SHP77 treated with DMSO at 0.1 percent for 48 hours (cell line): Measurements from ENCODE around the gene SPATA2L.

Experiments
- DNase-seq: peaks from one replicate; lab custom pipeline; 2025; lab: John Stamatoyannopoulos, UW

Gene SPATA2L

DNA sequence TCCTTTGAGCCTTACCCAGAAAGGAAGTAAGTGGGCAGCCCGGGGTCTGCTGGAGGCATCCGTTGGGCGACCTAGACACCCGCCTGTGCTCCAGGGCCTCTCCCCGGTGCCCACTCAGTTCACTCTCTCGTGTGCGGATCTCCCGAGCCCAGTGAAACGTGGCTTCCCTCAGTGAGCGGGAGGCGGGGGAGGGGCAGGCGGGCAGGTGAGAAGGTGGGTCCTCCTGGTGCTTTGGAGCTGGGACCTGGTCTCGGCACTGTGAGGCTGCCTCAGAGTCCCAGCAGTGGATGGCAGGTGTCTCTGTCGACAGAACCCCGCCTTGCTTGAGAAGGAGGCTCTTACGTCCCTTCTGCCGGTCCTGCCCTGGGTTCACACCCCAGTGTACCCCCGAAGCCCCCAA lies 27.8 kb upstream of the SPATA2L start:
- no peak for DNase-seq

DNA sequence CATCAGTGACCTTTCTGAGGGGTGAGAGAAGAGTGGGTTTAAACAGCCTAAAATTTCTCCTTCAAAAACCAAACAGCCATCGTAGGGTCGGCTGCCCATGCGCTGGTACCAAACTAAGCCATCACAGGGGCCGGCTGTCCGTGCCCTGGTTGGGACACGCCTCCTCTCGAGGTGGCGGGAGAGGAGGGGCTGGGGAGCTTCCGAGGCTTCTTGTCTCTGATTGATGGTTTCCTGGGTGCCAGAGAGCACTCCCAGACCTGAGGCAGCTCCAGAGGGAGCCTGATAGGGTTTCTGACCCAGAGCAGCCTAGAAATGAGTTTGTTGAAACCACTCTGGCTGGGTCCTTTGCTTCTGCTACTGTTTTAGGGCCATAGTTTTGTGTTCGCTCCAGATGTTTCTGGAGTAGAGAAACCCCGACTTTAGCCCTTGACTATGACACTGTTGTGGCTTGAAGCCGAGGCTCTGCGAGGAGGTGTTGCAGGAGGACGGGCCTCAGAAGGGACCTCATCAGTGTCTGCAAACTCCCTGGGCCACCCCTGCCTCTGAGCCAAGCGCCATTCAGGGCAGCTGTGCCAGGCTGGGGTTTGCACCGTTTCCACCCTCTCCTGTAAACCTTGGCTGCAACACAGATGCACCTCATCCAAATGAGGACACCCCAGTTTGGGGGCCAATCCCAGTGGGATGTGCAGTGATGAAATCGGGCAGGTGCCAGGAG lies 26.1 kb upstream of the SPATA2L start:
- no peak for DNase-seq

- DNase-seq: no peak
These were observed 22.1 kb upstream of the SPATA2L start for GRCh38 chr16:89723279-89724250.

- no peak for DNase-seq
These were observed 21.1 kb upstream of the SPATA2L start for GRCh38 chr16:89722392-89723278.

DNA sequence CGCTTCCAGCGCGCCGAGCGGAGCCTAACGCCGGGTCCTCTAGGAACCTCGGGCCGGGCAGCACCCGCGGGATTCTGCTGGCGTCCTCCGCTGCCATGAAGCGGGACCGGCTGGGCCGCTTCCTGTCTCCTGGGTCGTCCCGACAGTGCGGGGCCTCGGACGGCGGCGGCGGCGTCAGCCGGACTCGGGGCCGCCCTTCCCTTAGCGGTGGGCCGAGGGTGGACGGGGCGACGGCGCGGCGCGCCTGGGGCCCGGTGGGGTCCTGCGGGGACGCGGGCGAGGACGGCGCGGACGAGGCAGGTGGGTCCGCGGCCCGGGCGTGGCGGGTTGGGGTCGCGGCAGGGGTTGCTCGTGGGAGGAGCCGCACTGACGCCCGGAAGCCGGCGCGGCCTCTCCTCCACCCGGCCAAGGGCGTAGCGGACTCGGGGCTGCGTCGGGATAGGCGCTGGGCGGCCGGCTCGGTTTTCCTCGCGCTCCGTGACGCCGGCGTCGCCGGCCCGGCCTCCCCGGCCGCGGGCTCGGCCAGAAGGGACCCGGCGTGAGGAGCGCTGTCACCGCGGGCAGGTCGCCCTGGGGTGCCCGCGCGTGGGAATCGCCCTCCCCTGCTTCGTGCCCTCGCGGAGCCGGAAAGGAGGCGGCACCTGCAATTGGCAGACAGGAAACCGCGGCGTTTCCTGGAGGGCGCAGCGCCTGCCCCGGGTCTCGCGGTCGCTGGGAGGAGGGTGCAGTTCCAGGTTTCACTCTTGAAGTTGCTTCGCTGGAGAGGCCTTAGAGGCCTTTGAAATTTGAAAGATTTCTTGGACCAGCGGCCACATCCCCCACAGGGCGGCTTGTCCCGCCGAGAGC lies 20.3 kb upstream of the SPATA2L start:
- DNase-seq: no peak

- DNase-seq: peak; percentile 63
These were observed 19.5 kb upstream of the SPATA2L start, which contains the start of the genes VPS9D1 and ZNF276 for GRCh38 chr16:89720813-89721545. Gene VPS9D1, minus strand, starts transcription at chr16:89720898. Its CDS starts 37 bp downstream, at chr16:89720861. Gene ZNF276, plus strand, starts transcription at chr16:89721537. Its CDS starts 104 bp downstream, at chr16:89721641.

- peak; percentile 23 for DNase-seq
These were observed 19.0 kb upstream of the SPATA2L start for GRCh38 chr16:89720551-89720812.

DNA sequence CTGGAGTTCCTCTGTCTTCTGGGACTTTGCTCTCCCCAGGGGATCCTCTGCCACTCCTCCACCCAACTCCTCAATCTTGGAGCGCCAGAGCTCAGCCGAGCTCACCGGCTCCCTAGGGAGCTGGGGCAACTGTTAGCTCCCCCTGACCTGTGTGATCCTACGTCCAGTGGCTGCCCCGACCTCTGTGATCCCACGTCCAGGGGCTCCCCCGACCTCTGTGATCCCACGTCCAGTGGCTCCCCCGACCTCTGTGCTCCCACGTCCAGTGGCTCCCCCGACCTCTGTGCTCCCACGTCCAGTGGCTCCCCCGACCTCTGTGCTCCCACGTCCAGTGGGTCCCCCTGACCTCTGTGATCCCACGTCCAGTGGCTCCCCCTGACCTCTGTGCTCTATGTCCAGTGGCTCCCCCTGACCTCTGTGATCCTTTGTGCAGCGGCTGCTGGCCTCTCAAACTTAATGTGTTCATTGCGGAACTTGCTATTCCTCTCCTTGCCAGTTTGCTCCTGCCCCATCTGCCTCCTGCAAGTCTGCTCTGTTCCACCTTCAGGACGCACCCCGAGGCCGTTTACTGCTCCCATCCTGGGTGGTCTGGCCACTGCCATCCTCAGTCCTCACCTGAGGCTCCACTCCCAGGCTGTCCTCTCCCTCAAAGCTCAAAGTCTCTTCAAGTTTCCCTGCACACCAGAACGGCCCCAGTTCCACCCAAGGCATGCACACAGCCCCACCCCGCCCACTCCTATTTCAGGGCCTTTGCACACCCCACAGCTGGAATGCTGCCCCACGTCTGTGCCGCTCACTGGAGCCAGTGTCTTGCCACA lies 16.4 kb upstream of the SPATA2L start:
- DNase-seq: no peak

GRCh38 chr16:89716916-89717687 lies 15.6 kb upstream of the SPATA2L start:
- no peak for DNase-seq

GRCh38 chr16:89716493-89716892 lies 15.0 kb upstream of the SPATA2L start:
- DNase-seq: no peak

DNA sequence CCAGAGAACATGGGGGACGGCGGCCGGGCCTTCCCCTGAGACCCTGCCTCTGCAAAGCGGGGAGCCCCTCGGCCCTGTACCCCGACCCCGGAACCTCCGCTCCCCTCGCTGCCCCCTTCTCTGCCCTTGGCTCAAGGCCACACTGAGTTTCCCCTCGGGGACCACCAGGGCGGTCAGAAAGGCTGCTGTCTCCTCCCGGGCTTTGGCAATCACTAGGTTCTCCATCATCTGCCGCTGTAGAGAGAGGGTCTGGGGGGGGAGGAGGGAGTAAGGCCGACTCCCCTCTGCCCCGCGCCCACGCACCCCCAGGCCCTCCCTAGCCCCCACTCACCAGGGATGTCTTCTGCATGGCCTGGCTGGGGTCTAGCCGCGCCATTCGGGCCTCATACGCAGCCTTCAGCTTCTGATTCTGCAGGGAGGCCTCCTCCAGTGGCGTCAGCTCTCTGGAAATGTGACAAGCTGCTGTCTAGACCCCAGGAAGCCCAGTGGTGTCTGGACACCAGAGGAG lies 10.8 kb upstream of the SPATA2L start:
- peak; percentile 3 for DNase-seq

- peak; percentile 32 for DNase-seq
These were observed 10.2 kb upstream of the SPATA2L start for GRCh38 chr16:89711601-89712273.

DNA sequence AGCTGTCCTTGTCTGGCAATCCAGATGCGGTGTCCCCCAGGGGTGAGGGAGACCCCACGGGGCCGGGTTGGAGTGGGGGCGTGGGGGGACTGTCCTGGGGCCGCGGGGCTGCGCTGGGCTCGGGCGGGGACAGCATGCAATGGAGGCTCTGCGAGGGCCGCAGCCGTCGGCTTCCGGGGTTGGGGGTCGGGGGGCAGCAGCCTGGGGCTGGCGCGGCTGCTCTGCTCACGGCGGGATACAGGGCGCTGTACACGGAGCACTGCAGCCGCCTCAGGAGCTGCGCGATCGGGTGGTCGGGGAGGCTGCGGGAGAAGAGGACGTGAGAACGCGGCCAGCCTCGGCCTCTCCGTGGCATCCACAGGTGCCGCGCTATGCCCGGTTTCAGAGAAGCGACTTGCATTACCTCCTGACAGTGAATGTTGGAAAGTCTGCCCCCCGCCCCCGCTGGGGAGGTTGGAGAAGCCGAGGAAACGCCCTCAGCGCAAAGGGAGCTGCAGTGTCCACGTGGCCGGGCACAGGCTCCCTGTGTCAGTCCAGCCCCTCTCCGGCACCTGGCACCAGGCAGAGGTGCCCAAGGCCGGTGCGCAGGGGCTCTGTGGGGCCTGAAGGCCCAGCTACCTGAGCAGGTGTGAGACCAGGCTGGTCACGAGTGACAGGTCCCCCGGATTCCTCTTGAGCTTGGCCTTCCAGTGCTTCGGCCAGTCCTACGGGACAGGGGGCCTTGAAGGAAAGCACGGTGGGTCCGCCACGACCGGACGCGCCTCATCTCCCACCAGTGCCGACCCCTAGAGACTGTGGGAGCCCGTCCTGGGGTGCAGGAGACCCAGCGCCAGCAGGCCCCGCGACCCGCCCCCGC lies 9.4 kb upstream of the SPATA2L start:
- DNase-seq: no peak

DNA sequence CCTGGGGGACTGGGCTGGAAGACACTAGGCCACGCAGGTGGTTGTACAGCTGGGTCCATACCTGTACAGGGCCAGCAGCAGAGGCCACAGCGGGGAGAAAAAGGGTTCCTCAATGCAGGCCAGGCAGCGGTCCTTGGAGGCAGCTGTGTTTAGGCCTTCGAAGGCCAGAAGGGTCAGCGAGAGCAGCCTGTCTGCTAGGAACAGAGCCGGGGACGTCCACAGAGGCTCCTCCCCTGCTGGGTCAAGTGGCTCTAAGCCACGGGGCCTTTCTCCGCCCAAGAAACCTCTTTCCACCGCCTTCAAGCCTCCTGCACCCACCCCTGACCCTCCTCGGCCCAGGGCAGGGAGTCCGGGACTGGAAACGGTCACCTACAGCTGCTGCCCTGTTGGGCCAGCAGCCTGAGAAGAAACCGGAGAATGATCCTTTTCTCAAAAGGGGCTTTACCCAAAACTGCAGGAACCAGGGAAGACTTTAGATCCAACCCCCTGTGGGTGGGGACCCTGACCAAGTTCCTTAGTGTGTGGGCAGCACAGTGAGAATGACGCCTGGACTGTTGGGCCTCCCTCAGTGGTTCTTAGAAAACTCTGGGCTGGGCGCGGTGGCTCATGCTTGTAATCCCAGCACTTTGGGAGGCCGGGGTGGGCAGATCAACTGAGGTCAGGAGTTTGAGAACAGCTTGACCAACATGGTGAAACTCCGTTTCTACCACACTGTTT lies 8.4 kb upstream of the SPATA2L start:
- no peak for DNase-seq

DNA sequence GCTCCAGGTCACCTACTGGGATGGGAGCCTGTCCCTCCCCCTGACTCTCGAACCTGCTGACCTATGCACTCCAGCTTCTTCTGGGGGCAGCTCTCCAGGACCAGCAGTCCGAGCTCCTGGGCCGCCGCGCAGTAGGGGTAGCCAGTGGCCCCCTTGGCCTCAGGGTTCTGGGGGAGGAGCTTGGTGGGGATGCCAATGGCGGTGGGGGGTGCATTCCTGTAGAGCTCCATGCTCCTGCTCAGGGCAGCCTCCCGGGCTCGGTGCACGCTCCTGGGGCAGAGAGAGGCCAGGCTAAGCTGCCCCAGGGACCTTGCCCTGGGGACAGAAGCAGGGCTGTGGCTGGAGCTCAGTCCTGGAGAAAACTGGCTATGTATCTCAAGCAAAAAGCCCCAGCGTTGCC lies 7.7 kb upstream of the SPATA2L start:
- DNase-seq: no peak

GRCh38 chr16:89708481-89708931 lies 7.0 kb upstream of the SPATA2L start:
- no peak for DNase-seq
